H9 (cell line): ENCODE data around the gene VASH2. TPM values are rescaled to one million over a fixed set of nuclear protein-coding genes. Genes with fewer than 3 reads are reported as not detected.

Experiments
- DNase-seq: peaks from one replicate; pipeline ENCODE4 v3.0.0-alpha.2; 2017
- H2AFZ ChIP-seq: one replicate; pipeline ENCODE4 v1.6.1; 2013; ENCODE audit warnings: mild to moderate bottlenecking, low read length, control low read depth, moderate library complexity
- H2AK5ac ChIP-seq: 2 replicates; pipeline ENCODE4 v1.6.1; 2013; ENCODE audit warnings: low read length, control low read depth, mixed read lengths; ENCODE audit not compliant: insufficient read length
- H2BK120ac ChIP-seq: one replicate; pipeline ENCODE4 v1.6.1; 2013; ENCODE audit warnings: low read depth, mild to moderate bottlenecking, low read length, control low read depth, inconsistent platforms; ENCODE audit not compliant: poor library complexity, severe bottlenecking
- H2BK12ac ChIP-seq: 2 replicates; pipeline ENCODE4 v1.6.1; 2013; ENCODE audit warnings: low read length, control low read depth, mixed read lengths, low read depth; ENCODE audit not compliant: insufficient read length
- H2BK15ac ChIP-seq: 2 replicates; pipeline ENCODE4 v1.6.1; 2013; ENCODE audit warnings: low read depth, low read length, control low read depth
- H2BK20ac ChIP-seq: one replicate; pipeline ENCODE4 v1.6.1; 2013; ENCODE audit warnings: low read depth, mild to moderate bottlenecking, low read length, control low read depth, inconsistent platforms; ENCODE audit not compliant: poor library complexity, severe bottlenecking
- H2BK5ac ChIP-seq: 2 replicates; pipeline ENCODE4 v1.6.1; 2013; ENCODE audit warnings: low read length, control low read depth, mixed read lengths; ENCODE audit not compliant: insufficient read length
- H3K14ac ChIP-seq: 2 replicates; pipeline ENCODE4 v1.6.1; 2013; ENCODE audit warnings: low read length, control low read depth; ENCODE audit not compliant: insufficient read depth
- H3K18ac ChIP-seq: 2 replicates; pipeline ENCODE4 v1.6.1; 2013; ENCODE audit warnings: low read depth, mild to moderate bottlenecking, mixed read lengths, low read length, control low read depth; ENCODE audit not compliant: insufficient read length
- H3K23ac ChIP-seq: 2 replicates; pipeline ENCODE4 v1.6.1; 2013; ENCODE audit warnings: low read length, control low read depth, mixed read lengths, low read depth; ENCODE audit not compliant: insufficient read length
- H3K23me2 ChIP-seq: 2 replicates; pipeline ENCODE4 v1.6.1; 2013; ENCODE audit warnings: low read depth, mild to moderate bottlenecking, mixed read lengths, low read length, control low read depth; ENCODE audit not compliant: insufficient read length, poor library complexity, severe bottlenecking
- H3K27ac ChIP-seq: 2 replicates; pipeline ENCODE4 v1.5.1; 2013; ENCODE audit warnings: low read length, control low read depth, mixed read lengths, low read depth; ENCODE audit not compliant: insufficient read length
- H3K27me3 ChIP-seq: 2 replicates; pipeline ENCODE4 v1.6.1; 2013; ENCODE audit warnings: low read length, control low read depth, inconsistent platforms; ENCODE audit not compliant: insufficient read depth
- H3K4ac ChIP-seq: 2 replicates; pipeline ENCODE4 v1.6.1; 2013; ENCODE audit warnings: low read depth, mild to moderate bottlenecking, control low read depth, inconsistent platforms, low read length, moderate library complexity
- H3K4me1 ChIP-seq: 2 replicates; pipeline ENCODE4 v1.6.1; 2013; ENCODE audit warnings: low read length, control low read depth, inconsistent platforms; ENCODE audit not compliant: insufficient read depth
- H3K4me2 ChIP-seq: 2 replicates; pipeline ENCODE4 v1.6.1; 2013; ENCODE audit warnings: low read length, control low read depth, mixed read lengths; ENCODE audit not compliant: insufficient read length, insufficient read depth
- H3K56ac ChIP-seq: 2 replicates; pipeline ENCODE4 v1.6.1; 2013; ENCODE audit warnings: low read depth, mild to moderate bottlenecking, mixed read lengths, low read length, control low read depth; ENCODE audit not compliant: insufficient read length
- H3K79me1 ChIP-seq: 2 replicates; pipeline ENCODE4 v1.6.1; 2013; ENCODE audit warnings: low read depth, mild to moderate bottlenecking, moderate library complexity, low read length, control low read depth, inconsistent platforms; ENCODE audit not compliant: insufficient read depth, poor library complexity, severe bottlenecking
- H3K79me2 ChIP-seq: 2 replicates; pipeline ENCODE4 v1.6.1; 2013; ENCODE audit warnings: low read length, control low read depth, inconsistent platforms; ENCODE audit not compliant: insufficient read depth
- H3K9ac ChIP-seq: 2 replicates; pipeline ENCODE4 v1.6.1; 2013; ENCODE audit warnings: low read length, control low read depth, mixed read lengths; ENCODE audit not compliant: insufficient read length; ENCODE audit errors: extremely low read depth
- H3K9me3 ChIP-seq: one replicate; pipeline ENCODE4 v1.6.1; 2013; ENCODE audit warnings: low read depth, low read length, inconsistent platforms; ENCODE audit not compliant: control insufficient read depth
- H3T11ph ChIP-seq: one replicate; pipeline ENCODE4 v1.6.1; 2013; ENCODE audit warnings: mild to moderate bottlenecking, low read length, control low read depth, inconsistent platforms
- H4K20me1 ChIP-seq: one replicate; pipeline ENCODE4 v1.6.1; 2013; ENCODE audit not compliant: control insufficient read depth, insufficient read length, insufficient read depth
- H4K5ac ChIP-seq: 2 replicates; pipeline ENCODE4 v1.6.1; 2013; ENCODE audit warnings: low read depth, mild to moderate bottlenecking, mixed read lengths, low read length, control low read depth; ENCODE audit not compliant: insufficient read length
- H4K8ac ChIP-seq: replicated peaks from 2 replicates; pipeline ENCODE4 v1.6.1; 2013; ENCODE audit warnings: low read length, control low read depth, mixed read lengths, low read depth; ENCODE audit not compliant: insufficient read length
- H4K91ac ChIP-seq: 2 replicates; pipeline ENCODE4 v1.6.1; 2013; ENCODE audit warnings: low read depth, mild to moderate bottlenecking, moderate library complexity, mixed read lengths, low read length, control low read depth; ENCODE audit not compliant: insufficient read length
- H3K27ac Mint-ChIP-seq, 3 experiments: 2 replicates in 2 of 3; 3 replicates in 1 of 3; pipeline ENCODE4 v1.8.0; 2020 to 2021; ENCODE audit warnings: mixed read lengths in 3 of 3, mild to moderate bottlenecking in 1 of 3, moderate library complexity in 1 of 3
- H3K27me3 Mint-ChIP-seq: 2 replicates; pipeline ENCODE4 v1.8.0; 2021; ENCODE audit warnings: low read depth, mild to moderate bottlenecking, moderate library complexity, mixed read lengths
- H3K36me3 Mint-ChIP-seq, 3 experiments: 2 replicates in 2 of 3; 3 replicates in 1 of 3; pipeline ENCODE4 v1.8.0; 2020 to 2021; ENCODE audit warnings: low read depth in 3 of 3, mixed read lengths in 3 of 3; ENCODE audit not compliant: insufficient read depth in 1 of 3
- H3K4me1 Mint-ChIP-seq, 2 experiments: 2 replicates each; pipeline ENCODE4 v1.8.0; 2020; ENCODE audit warnings: mixed read lengths in 2 of 2
- H3K4me3 Mint-ChIP-seq, 2 experiments: 2 replicates in 1 of 2; 3 replicates in 1 of 2; pipeline ENCODE4 v1.8.0; 2020 to 2021; ENCODE audit warnings: mild to moderate bottlenecking in 2 of 2, mixed read lengths in 2 of 2, moderate library complexity in 1 of 2
- H3K9me3 Mint-ChIP-seq, 2 experiments: 2 replicates in 1 of 2; 3 replicates in 1 of 2; pipeline ENCODE4 v1.8.0; 2020; ENCODE audit warnings: mild to moderate bottlenecking in 2 of 2, mixed read lengths in 2 of 2, moderate library complexity in 1 of 2
- WGBS: extraction: QIAGEN DNeasy Blood & Tissue Kit; methylation state at CpG from one replicate; pipeline ENCODE4 v1.1.7; 2013; ENCODE audit warnings: missing lambda C conversion rate, low lambda C conversion rate, mixed read lengths; ENCODE audit not compliant: insufficient read length; ENCODE audit errors: extremely low coverage; 5-methylcytosine and 5-hydroxymethylcytosine counted together
- total RNA-seq: library from RNA; stranded (reverse); gene quantifications from 2 replicates; pipeline ENCODE4 v1.2.1, GENCODE V29; 2021
- TF ChIP-seq, protein P1 (sequence below): fragments of 200-600 bp; sonication (generic); conservative IDR thresholded peaks from 3 replicates; pipeline ENCODE4 v1.8.0; 2021; ENCODE audit warnings: antibody characterized with exemption, mild to moderate bottlenecking

Gene VASH2
- total RNA-seq, 1 experiment from 2014 or later, result 76.1 TPM

GRCh38 chr1:212920246-212920645 lies 30.1 kb upstream of the VASH2 start:
- H4K91ac ChIP-seq, result no peak overlapping the region
- no peaks in the 10 kb centered on the region for H4K20me1 ChIP-seq
- H2BK20ac ChIP-seq, result no peak overlapping the region
- H3T11ph ChIP-seq, result no peak overlapping the region
- H2BK15ac ChIP-seq, result no peak overlapping the region
- H3K79me1 ChIP-seq, result no peaks in the 10 kb centered on the region
- no peaks in the 10 kb centered on the region for H3K9me3 ChIP-seq
- no CpG with 5 or more reads among the region's 7 CpGs for WGBS
- H3K79me2 ChIP-seq, result no peaks in the 10 kb centered on the region
- TF ChIP-seq, protein P1, sequence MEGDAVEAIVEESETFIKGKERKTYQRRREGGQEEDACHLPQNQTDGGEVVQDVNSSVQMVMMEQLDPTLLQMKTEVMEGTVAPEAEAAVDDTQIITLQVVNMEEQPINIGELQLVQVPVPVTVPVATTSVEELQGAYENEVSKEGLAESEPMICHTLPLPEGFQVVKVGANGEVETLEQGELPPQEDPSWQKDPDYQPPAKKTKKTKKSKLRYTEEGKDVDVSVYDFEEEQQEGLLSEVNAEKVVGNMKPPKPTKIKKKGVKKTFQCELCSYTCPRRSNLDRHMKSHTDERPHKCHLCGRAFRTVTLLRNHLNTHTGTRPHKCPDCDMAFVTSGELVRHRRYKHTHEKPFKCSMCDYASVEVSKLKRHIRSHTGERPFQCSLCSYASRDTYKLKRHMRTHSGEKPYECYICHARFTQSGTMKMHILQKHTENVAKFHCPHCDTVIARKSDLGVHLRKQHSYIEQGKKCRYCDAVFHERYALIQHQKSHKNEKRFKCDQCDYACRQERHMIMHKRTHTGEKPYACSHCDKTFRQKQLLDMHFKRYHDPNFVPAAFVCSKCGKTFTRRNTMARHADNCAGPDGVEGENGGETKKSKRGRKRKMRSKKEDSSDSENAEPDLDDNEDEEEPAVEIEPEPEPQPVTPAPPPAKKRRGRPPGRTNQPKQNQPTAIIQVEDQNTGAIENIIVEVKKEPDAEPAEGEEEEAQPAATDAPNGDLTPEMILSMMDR, result no peak
- no peak for DNase-seq
- H4K5ac ChIP-seq, result no peak overlapping the region
- no peak overlapping the region for H2BK120ac ChIP-seq
- no peak overlapping the region for H2BK12ac ChIP-seq
- Mint-ChIP-seq H3K36me3 (peaks cover 12 to 30% (median 19%) of the 10 kb centered on the region in 3 experiments), H3K27ac (no peak overlapping the region; a peak in 1 of 7 replicates), H3K4me1 (peaks cover 41 to 50% of the 10 kb centered on the region in 2 experiments), H3K4me3 (no peak overlapping the region), H3K9me3 (no peaks in the 10 kb centered on the region), H3K27me3 (no peaks in the 10 kb centered on the region)
- no peak overlapping the region for H2BK5ac ChIP-seq
- no peak overlapping the region for H3K9ac ChIP-seq
- no peaks in the 10 kb centered on the region for H3K23me2 ChIP-seq
- H3K56ac ChIP-seq, result no peak overlapping the region
- no peak overlapping the region for H3K4me2 ChIP-seq
- no peak overlapping the region for H2AFZ ChIP-seq
- no peak overlapping the region for H2AK5ac ChIP-seq
- no peaks in the 10 kb centered on the region for H3K27me3 ChIP-seq
- no peak overlapping the region for H3K27ac ChIP-seq
- no peak overlapping the region for H3K18ac ChIP-seq
- no peaks in the 10 kb centered on the region; the same call in 1 of the 2 replicates for H3K4me1 ChIP-seq
- H4K8ac ChIP-seq, result no peak overlapping the region
- H3K4ac ChIP-seq, result no peak overlapping the region
- no peak overlapping the region for H3K23ac ChIP-seq
- no peak overlapping the region for H3K14ac ChIP-seq
